Natural killer cell (primary cell): ENCODE data around the gene CCDC88B. TPM values are rescaled to one million over a fixed set of nuclear protein-coding genes. Genes with fewer than 3 reads are reported as not detected.

Experiments used
- ATAC-seq, 3 donors: fragments of 150-1000 bp in 2 of 3; fragments of 200-7000 bp in 1 of 3; cut with Tn5 transposase; 1 replicate in 1 of 3; 2 replicates in 2 of 3; pipeline ENCODE4 v1.10.0; 2021; ENCODE audit warnings: mild to moderate bottlenecking in 2 of 3, moderate library complexity in 2 of 3
- DNase-seq, 2 donors: peaks; one replicate each; pipeline versions ENCODE4 v3.0.0 to v3.0.0-alpha.2; 2013 to 2021; ENCODE audit warnings: mixed read lengths in 1 of 2
- H3K27ac ChIP-seq: one replicate; pipeline ENCODE4 v1.5.1; 2013; ENCODE audit warnings: mild to moderate bottlenecking, low read length
- H3K27me3 ChIP-seq: one replicate; pipeline ENCODE4 v1.6.1; 2013; ENCODE audit warnings: low read length; ENCODE audit not compliant: control insufficient read depth, insufficient read depth
- H3K36me3 ChIP-seq: one replicate; pipeline ENCODE4 v1.6.1; 2013; ENCODE audit warnings: low read length; ENCODE audit not compliant: control insufficient read depth, insufficient read depth
- H3K4me1 ChIP-seq: one replicate; pipeline ENCODE4 v1.6.1; 2013; ENCODE audit warnings: low read length; ENCODE audit not compliant: control insufficient read depth, insufficient read depth
- H3K4me3 ChIP-seq: one replicate; pipeline ENCODE4 v1.5.1; 2013; ENCODE audit warnings: low read length
- H3K9me3 ChIP-seq: one replicate; pipeline ENCODE4 v1.6.1; 2013; ENCODE audit warnings: low read length; ENCODE audit not compliant: control insufficient read depth, insufficient read depth
- H3K27ac Mint-ChIP-seq, 2 donors: one replicate each; pipeline ENCODE4 v1.8.0; 2022; ENCODE audit warnings: mild to moderate bottlenecking in 2 of 2, mixed read lengths in 2 of 2, moderate library complexity in 1 of 2
- H3K27me3 Mint-ChIP-seq, 2 donors: one replicate each; pipeline ENCODE4 v1.8.0; 2022; ENCODE audit warnings: low read depth in 2 of 2, mixed read lengths in 2 of 2
- H3K36me3 Mint-ChIP-seq: one replicate; pipeline ENCODE4 v1.8.0; 2022; ENCODE audit warnings: mixed read lengths
- H3K4me1 Mint-ChIP-seq, 2 donors: one replicate each; pipeline ENCODE4 v1.8.0; 2022; ENCODE audit warnings: mixed read lengths in 2 of 2
- H3K4me3 Mint-ChIP-seq: one replicate; pipeline ENCODE4 v1.8.0; 2022; ENCODE audit warnings: mild to moderate bottlenecking, moderate library complexity, mixed read lengths
- H3K9me3 Mint-ChIP-seq, 2 donors: one replicate each; pipeline ENCODE4 v1.8.0; 2022; ENCODE audit warnings: mixed read lengths in 2 of 2
- WGBS: methylation state at CpG from one replicate; pipeline ENCODE4 v1.1.7; 2013; ENCODE audit warnings: missing lambda C conversion rate; ENCODE audit not compliant: insufficient coverage; 5-methylcytosine and 5-hydroxymethylcytosine counted together
- intact Hi-C: fragments of 100-400 bp; cut with micrococcal nuclease; formaldehyde crosslinking; loops from one replicate; pipeline ENCODE4 v1.14.2; 2022
- total RNA-seq, 4 donors: library from RNA; stranded (reverse); fragments of 120-200 nt in 1 of 4; gene quantifications; one replicate each; pipeline versions ENCODE4 v1.2.3 to v1.2.4, GENCODE V29; 2013 to 2022
- TF ChIP-seq, protein P1 (sequence below): fragments of 200-600 bp; IDR thresholded peaks from one replicate; pipeline ENCODE4 v1.8.0; 2022; ENCODE audit warnings: antibody characterized with exemption

CCDC88B gene
- total RNA-seq, 3 donors from 2014 or later (not counting 1 experiment from before 2014, with no cell fraction given): 262 to 276 (median 272) TPM

DNA sequence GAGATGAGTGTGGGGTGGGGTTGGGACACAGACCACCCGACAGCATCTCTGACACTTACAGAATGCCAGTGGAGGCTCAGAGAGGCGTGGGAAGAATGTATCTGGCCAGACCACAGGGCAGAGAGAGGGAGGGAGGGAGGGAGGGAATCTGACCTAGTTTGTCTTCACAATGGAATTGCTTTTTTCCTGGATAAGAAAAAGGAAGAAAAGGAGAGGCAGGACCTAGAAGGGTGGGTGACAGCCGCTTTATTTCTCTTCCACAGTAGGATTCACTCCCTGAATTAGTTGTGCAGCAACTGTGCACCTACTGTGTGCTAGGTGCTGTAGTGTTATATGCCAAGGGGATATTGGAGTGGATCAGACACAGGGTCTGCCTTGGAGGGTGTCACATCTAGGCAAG, 45.2 kb upstream of the CCDC88B start:
- ATAC-seq: no peak
- Histone ChIP-seq H3K4me3 (no peak overlapping the region), H3K36me3 (no peaks in the 10 kb centered on the region), H3K27ac (no peak overlapping the region), H3K4me1 (peaks cover 16% of the 10 kb centered on the region), H3K27me3 (peaks cover 56% of the 10 kb centered on the region), H3K9me3 (no peaks in the 10 kb centered on the region)
- no peak overlapping the region for H3K27ac Mint-ChIP-seq
- H3K27me3 Mint-ChIP-seq: peaks cover 43 to 59% of the 10 kb centered on the region in 2 donors
- peaks cover 6 to 21% of the 10 kb centered on the region in 2 donors for H3K4me1 Mint-ChIP-seq
- H3K4me3 Mint-ChIP-seq: no peak overlapping the region
- intact Hi-C loops: no loop called here
- WGBS: 70% methylated on average over 3 of the region's 3 CpGs
- DNase-seq: no peak
- H3K9me3 Mint-ChIP-seq: no peaks in the 10 kb centered on the region
- TF ChIP-seq, protein P1, sequence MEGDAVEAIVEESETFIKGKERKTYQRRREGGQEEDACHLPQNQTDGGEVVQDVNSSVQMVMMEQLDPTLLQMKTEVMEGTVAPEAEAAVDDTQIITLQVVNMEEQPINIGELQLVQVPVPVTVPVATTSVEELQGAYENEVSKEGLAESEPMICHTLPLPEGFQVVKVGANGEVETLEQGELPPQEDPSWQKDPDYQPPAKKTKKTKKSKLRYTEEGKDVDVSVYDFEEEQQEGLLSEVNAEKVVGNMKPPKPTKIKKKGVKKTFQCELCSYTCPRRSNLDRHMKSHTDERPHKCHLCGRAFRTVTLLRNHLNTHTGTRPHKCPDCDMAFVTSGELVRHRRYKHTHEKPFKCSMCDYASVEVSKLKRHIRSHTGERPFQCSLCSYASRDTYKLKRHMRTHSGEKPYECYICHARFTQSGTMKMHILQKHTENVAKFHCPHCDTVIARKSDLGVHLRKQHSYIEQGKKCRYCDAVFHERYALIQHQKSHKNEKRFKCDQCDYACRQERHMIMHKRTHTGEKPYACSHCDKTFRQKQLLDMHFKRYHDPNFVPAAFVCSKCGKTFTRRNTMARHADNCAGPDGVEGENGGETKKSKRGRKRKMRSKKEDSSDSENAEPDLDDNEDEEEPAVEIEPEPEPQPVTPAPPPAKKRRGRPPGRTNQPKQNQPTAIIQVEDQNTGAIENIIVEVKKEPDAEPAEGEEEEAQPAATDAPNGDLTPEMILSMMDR: no peak
- H3K36me3 Mint-ChIP-seq: no peaks in the 10 kb centered on the region

DNA sequence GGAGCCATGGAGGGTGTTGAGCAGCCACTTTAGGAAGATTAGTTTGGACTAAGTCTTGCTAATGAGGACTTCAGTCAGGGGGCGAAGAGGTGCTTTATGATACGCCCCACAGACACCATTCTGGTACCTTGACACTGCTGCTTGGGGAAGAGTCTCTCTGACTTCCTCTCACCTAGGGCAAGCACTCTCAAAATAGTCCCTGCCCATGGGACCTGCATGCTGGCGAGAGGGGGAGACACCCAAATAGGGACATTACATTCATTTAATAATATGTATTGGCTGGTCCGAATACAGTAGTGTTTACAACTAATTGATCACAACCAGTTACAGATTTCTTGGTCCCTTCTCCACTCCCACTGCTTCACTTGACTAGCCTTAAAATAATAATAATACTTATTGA, 44.2 kb upstream of the CCDC88B start:
- Mint-ChIP-seq H3K4me3 (no peak overlapping the region), H3K27me3 (peaks cover 43 to 62% of the 10 kb centered on the region in 2 donors), H3K27ac (no peak overlapping the region), H3K4me1 (peaks cover 6 to 24% of the 10 kb centered on the region in 2 donors), H3K9me3 (no peaks in the 10 kb centered on the region), H3K36me3 (no peaks in the 10 kb centered on the region)
- no peak overlapping the region for H3K27ac ChIP-seq
- intact Hi-C loops: no loop called here
- H3K4me1 ChIP-seq: peaks cover 26% of the 10 kb centered on the region
- no peaks in the 10 kb centered on the region for H3K9me3 ChIP-seq
- H3K27me3 ChIP-seq: peaks cover 60% of the 10 kb centered on the region
- H3K4me3 ChIP-seq: no peak overlapping the region
- TF ChIP-seq, protein P1: no peak
- ATAC-seq: no peak
- no peaks in the 10 kb centered on the region for H3K36me3 ChIP-seq
- DNase-seq: no peak
- WGBS: 87% methylated on average over 2 of the region's 4 CpGs

DNA sequence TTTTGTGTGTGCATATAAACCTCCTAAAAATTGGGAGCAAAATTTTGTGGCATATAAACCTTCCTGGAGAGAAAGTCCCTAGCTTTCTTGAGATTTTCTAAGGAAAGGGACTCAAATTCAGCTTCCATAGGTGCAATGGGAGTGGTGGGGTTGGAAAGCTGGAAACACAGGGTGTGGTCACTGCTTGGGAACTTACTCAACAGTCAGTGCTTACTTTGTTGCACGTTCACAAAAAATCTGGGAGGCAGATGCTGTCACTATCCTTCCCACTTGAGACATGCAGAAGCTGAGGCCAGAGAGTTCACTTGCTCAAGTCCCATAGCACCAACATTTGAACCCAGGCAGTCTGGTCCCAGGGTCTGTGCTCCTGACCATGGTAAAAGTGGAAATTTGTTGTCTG, 43.8 kb upstream of the CCDC88B start:
- Mint-ChIP-seq H3K9me3 (no peaks in the 10 kb centered on the region), H3K27ac (no peak overlapping the region), H3K36me3 (no peaks in the 10 kb centered on the region), H3K4me3 (no peak overlapping the region), H3K27me3 (peaks cover 43 to 62% of the 10 kb centered on the region in 2 donors), H3K4me1 (peaks cover 6 to 25% of the 10 kb centered on the region in 2 donors)
- H3K27ac ChIP-seq: no peak overlapping the region
- DNase-seq: no peak
- no peak overlapping the region for H3K4me3 ChIP-seq
- no peaks in the 10 kb centered on the region for H3K36me3 ChIP-seq
- H3K27me3 ChIP-seq: peaks cover 58% of the 10 kb centered on the region
- H3K9me3 ChIP-seq: no peaks in the 10 kb centered on the region
- 44% methylated on average over 1 of the region's 1 CpG for WGBS
- TF ChIP-seq, protein P1: no peak
- intact Hi-C loops: no loop called here
- H3K4me1 ChIP-seq: peaks cover 27% of the 10 kb centered on the region
- no peak for ATAC-seq
